Hepatocyte (in vitro differentiated cells): ENCODE data around the gene LIN28B.

ENCODE experiments used
- CTCF ChIP-seq: fragments of 200-600 bp; sonication (generic); IDR thresholded peaks from 2 replicates; pipeline ENCODE4 v1.5.1; 2016; ENCODE audit warnings: antibody characterized with exemption, mild to moderate bottlenecking; ENCODE audit not compliant: poor library complexity
- EZH2phosphoT487 ChIP-seq: fragments of 200-600 bp; sonication (generic); IDR thresholded peaks from one replicate; pipeline ENCODE4 v1.6.1; 2018; ENCODE audit warnings: antibody characterized with exemption, mild to moderate bottlenecking, low read depth, moderate library complexity; ENCODE audit not compliant: unreplicated experiment, severe bottlenecking

GRCh38 chr6:104949206-104949605 lies 7.7 kb upstream of the LIN28B start:
- TF ChIP-seq CTCF (no peak), EZH2phosphoT487 (no peak)
